ENCODE results near the gene CSRP1.
A peak's percentile ranks its signal among the peaks of the same experiment; 100 is the strongest.

GRCh38 chr1:201450721-201451291 lies 56.1 kb downstream of the CSRP1 start:
- no peak for TF ChIP-seq POLR2A (IDR thresholded peaks at IDR 0.05)
- peak in 1 of 4 experiments; percentile 12 for TF ChIP-seq CTCF (IDR thresholded peaks at IDR 0.05)
